ENCODE results near the gene CAMK2D. TPM values are rescaled to one million over a fixed set of nuclear protein-coding genes. Genes with fewer than 3 reads are reported as not detected.

Gene CAMK2D
- total and polyA plus RNA-seq, 2 experiments from 2014 or later = 4.9 to 14.6 TPM

GRCh38 chr4:113541933-113542332 is 219.6 kb downstream of the CAMK2D start (continued):
- TF ChIP-seq EZH2phosphoT487 (IDR thresholded peaks at IDR 0.05; ENCODE audit: unreplicated experiment) = no peak
- no peak for TF ChIP-seq NANOG (IDR thresholded peaks at IDR 0.05; ENCODE audit: borderline replicate concordance)
- TF ChIP-seq, protein P1, sequence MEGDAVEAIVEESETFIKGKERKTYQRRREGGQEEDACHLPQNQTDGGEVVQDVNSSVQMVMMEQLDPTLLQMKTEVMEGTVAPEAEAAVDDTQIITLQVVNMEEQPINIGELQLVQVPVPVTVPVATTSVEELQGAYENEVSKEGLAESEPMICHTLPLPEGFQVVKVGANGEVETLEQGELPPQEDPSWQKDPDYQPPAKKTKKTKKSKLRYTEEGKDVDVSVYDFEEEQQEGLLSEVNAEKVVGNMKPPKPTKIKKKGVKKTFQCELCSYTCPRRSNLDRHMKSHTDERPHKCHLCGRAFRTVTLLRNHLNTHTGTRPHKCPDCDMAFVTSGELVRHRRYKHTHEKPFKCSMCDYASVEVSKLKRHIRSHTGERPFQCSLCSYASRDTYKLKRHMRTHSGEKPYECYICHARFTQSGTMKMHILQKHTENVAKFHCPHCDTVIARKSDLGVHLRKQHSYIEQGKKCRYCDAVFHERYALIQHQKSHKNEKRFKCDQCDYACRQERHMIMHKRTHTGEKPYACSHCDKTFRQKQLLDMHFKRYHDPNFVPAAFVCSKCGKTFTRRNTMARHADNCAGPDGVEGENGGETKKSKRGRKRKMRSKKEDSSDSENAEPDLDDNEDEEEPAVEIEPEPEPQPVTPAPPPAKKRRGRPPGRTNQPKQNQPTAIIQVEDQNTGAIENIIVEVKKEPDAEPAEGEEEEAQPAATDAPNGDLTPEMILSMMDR (conservative IDR thresholded peaks at IDR 0.05; ENCODE audit: low read depth in 2 of 2) = no peak
- no peak for TF ChIP-seq ZNF331 (CRISPR knock-in tag; IDR thresholded peaks at IDR 0.05; ENCODE audit: low read depth)
- TF ChIP-seq JUNB (IDR thresholded peaks at IDR 0.05; ENCODE audit: unreplicated experiment) = no peak
- no peak for TF ChIP-seq POLR2AphosphoS5 (IDR thresholded peaks at IDR 0.05; ENCODE audit: low read depth)

GRCh38 chr4:113540859-113541258 is 220.7 kb downstream of the CAMK2D start:
- H3K4me3 Mint-ChIP-seq = no peak overlapping the region
- Histone ChIP-seq H3K9me2 (ENCODE audit: insufficient read depth) (no peaks in the 10 kb centered on the region), H3K4me1 (ENCODE audit: insufficient read depth) (no peaks in the 10 kb centered on the region), H3F3A (replicated peaks; ENCODE audit: low read depth) (no peaks in the 10 kb centered on the region), H3K36me3 (ENCODE audit: insufficient read depth) (no peaks in the 10 kb centered on the region), H2AFZ (no peak overlapping the region), H4K20me1 (replicated peaks; ENCODE audit: insufficient read depth) (no peaks in the 10 kb centered on the region), H3K27me3 (ENCODE audit: insufficient read depth) (no peaks in the 10 kb centered on the region), H3K4me2 (no peak overlapping the region), H3K4me3 (no peak overlapping the region), H3K79me2 (replicated peaks; ENCODE audit: insufficient read depth) (no peaks in the 10 kb centered on the region), H3K27ac (ENCODE audit: low read depth) (no peak overlapping the region)
- H3K27ac Mint-ChIP-seq = no peak overlapping the region
- no peaks in the 10 kb centered on the region; the same call in 1 of the 3 replicates for H3K4me1 Mint-ChIP-seq
- no peaks in the 10 kb centered on the region for H3K9me3 Mint-ChIP-seq
- no peak for ATAC-seq
- DNase-seq (ENCODE audit: low spot score) = no peak
- no peaks in the 10 kb centered on the region for H3K36me3 Mint-ChIP-seq (ENCODE audit: low read depth)
- no peaks in the 10 kb centered on the region for H3K27me3 Mint-ChIP-seq (ENCODE audit: insufficient read depth, low read depth, poor library complexity)
- TF ChIP-seq ZNF331 (CRISPR knock-in tag; IDR thresholded peaks at IDR 0.05; ENCODE audit: low read depth) (no peak), JUNB (IDR thresholded peaks at IDR 0.05; ENCODE audit: unreplicated experiment) (no peak), EZH2phosphoT487 (IDR thresholded peaks at IDR 0.05; ENCODE audit: unreplicated experiment) (no peak), EZH2 (IDR thresholded peaks at IDR 0.05; ENCODE audit: low read depth, unreplicated experiment) (no peak), POLR2AphosphoS5 (IDR thresholded peaks at IDR 0.05; ENCODE audit: low read depth) (no peak), REST (IDR thresholded peaks at IDR 0.05; ENCODE audit: unreplicated experiment) (no peak), STAT1 (IDR thresholded peaks at IDR 0.05; ENCODE audit: unreplicated experiment) (no peak)
- TF ChIP-seq, protein P2, sequence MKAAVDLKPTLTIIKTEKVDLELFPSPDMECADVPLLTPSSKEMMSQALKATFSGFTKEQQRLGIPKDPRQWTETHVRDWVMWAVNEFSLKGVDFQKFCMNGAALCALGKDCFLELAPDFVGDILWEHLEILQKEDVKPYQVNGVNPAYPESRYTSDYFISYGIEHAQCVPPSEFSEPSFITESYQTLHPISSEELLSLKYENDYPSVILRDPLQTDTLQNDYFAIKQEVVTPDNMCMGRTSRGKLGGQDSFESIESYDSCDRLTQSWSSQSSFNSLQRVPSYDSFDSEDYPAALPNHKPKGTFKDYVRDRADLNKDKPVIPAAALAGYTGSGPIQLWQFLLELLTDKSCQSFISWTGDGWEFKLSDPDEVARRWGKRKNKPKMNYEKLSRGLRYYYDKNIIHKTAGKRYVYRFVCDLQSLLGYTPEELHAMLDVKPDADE (IDR thresholded peaks at IDR 0.05) = no peak
- TF ChIP-seq, protein P1 (conservative IDR thresholded peaks at IDR 0.05; ENCODE audit: low read depth in 2 of 2) = no peak
